Fibroblast of pulmonary artery (primary cell): ENCODE data around the gene NSD1.

Experiments
- DNase-seq: peaks from one replicate; pipeline ENCODE4 v3.0.0-alpha.2; 2010; ENCODE audit warnings: low read depth
- H3K4me3 ChIP-seq: replicated peaks from 2 replicates; pipeline ENCODE4 v1.5.1; 2011; ENCODE audit warnings: low read depth, mild to moderate bottlenecking, control low read depth, low read length, moderate library complexity
- CTCF ChIP-seq: IDR thresholded peaks from 2 replicates; pipeline ENCODE4 v1.5.1; 2011; ENCODE audit warnings: mild to moderate bottlenecking, control low read depth, low read length, inconsistent platforms; ENCODE audit errors: missing control alignments

The NSD1 gene

DNA sequence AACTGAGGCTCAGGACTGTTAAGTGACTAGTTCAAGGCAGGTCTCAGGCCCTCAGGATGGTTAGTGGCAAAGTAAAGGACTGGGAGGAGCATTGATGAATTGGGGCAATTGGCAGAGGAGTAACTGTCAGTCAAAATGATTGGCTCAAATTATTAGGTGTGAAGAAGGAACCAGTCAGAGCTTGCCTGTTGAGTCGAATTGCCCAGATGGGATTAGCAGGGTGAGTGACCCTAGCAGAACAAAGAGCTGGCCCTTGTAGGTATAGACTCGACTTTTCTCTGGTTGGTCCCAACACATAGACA lies 2.6 kb upstream of the NSD1 start:
- no peak for TF ChIP-seq CTCF
- no peak for DNase-seq
- no peak overlapping the region for H3K4me3 ChIP-seq

- DNase-seq, result no peak
- no peak overlapping the region for H3K4me3 ChIP-seq
- no peak for TF ChIP-seq CTCF
These were observed 2.0 kb upstream of the NSD1 start for GRCh38 chr5:177131352-177132135.

DNA sequence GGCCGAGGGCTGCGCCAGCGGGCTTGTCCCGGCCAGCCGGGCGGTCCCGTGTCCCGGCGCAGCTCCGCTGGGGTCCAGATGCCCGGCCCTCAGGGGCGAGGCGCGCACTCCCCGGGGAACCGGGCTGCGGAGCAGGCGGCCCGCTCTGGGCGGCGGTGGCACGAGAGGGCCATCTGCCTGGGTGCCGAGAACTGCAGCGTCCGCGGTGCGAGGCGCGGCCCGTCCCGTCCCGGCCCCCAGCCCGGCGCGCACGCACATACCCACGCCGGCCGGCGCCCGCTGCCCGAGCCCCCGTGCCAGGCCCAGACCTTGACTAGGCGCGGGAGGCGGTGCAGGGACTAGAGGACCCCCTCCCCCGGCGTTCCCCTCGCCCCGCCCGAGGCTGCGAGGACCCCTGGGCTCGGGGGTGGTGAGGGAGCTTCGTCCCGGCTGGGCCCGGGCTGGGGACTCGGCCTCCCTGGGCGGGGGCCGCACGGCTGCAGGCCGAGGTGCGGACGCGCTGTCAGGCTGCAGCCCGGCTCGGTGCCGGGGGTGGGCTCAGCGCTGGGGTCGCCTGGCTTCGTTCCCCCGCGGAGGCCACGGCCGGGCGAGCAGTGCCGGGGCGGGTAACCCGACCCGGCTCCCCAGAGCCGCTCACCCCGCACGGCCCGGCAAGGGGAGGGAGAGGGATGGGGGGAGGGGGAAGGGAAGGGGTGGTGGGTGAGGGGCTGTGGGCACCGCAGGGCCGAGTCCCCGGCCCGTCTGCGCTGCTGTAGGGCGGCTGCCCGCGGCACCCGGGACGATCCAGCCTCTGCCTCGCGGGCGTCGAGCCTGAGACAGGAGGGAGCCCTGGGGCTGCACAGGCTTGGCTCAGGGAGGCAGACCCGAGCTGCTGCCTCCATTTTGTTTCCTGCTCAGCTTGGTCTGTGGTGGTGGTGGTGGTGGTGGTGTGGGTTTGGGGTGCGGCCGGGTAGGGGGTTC lies 1.2 kb upstream of the NSD1 start:
- H3K4me3 ChIP-seq, result no peak overlapping the region
- TF ChIP-seq CTCF, result no peak
- no peak for DNase-seq

DNA sequence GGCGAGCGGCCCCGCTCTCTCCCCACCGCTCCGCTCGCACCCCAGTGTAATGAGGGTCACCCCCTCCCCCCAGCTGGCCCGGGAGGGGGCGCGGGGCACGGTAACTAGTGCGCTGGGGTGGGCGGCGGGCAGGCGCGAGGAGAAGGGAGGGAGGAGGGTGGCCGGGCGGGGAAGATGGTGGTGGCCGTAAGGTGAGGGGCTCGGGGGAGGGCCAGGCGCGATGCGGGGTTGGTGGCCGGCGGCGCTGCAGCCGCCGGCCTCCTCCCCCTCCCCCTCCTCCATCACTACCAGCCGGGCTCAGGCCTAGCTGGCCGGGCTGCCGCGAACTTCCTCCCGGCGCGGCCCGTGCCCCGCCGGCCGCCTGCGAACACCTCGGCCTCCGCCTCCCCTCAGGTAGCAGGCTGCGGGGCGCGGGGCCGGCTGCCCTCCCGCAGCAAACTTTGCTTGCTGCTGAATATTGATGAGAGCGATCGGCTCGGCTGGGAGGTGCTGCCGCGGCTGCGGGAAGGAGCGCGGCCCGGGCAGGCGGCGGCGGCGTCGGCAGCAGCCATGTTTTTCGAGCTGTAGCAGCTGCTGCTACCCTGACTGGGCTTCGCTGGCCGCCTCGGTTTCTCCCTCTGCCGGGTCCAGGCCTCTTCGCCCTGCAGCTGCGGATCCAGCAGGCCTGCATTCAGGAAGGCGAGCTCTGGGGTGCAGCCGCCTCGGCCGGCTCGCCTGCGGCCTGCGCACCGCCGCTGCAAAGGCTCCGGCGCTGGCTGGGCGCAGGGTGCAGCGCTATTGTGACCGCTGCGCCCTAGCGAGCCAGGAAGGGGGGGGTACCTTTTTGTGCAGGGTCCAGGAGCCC lies 502 bp downstream of the NSD1 start:
- TF ChIP-seq CTCF, result no peak
- DNase-seq, result no peak
- H3K4me3 ChIP-seq, result peak overlapping the region; percentile 58

DNA sequence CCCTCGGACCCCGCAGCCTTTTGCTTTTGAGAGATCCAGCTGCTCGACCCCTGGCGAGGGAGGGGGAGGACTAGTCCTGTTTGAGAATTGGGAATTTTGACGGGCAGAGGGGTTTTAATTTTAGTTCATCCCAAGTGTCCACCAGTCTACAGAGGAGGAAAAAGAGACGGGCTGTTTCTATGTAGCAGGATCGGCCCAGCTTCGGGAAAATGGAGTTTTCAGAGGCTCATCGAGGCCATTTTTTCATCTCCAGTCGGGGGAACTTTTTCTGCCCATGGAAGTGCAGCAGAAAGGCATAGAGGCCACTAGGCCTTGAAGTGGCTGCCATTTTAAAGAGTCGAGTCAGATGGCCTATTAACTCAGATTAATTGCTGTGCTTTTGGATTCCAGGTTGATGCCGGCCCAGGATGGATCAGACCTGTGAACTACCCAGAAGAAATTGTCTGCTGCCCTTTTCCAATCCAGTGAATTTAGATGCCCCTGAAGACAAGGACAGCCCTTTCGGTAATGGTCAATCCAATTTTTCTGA lies 1.2 kb downstream of the NSD1 start:
- DNase-seq, result no peak
- peak overlapping the region; percentile 58 for H3K4me3 ChIP-seq

More for the DNA sequence above, 1.2 kb downstream of the NSD1 start:
- TF ChIP-seq CTCF, result no peak
